H1 (cell line): ENCODE measurements around the gene ULK3. TPM values are rescaled to one million over a fixed set of nuclear protein-coding genes. Genes with fewer than 3 reads are reported as not detected.

Source experiments
- CTCF ChIA-PET: fragments of 300-600 bp; sonication (Branson Sonifier 250); formaldehyde crosslinking; loops from one replicate; lab custom pipeline; 2021; ENCODE audit not compliant: partially characterized antibody; lab: Charles Lee
- POLR2A ChIA-PET: fragments of 300-600 bp; sonication (Branson Sonifier 250); formaldehyde crosslinking; loops from one replicate; lab custom pipeline; 2021; ENCODE audit warnings: inconsistent platforms; ENCODE audit not compliant: partially characterized antibody; lab: Charles Lee
- DNase-seq, 2 experiments: peaks; one replicate each; pipeline versions ENCODE4 v3.0.0 to v3.0.0-alpha.2; 2010 to 2022; ENCODE audit warnings: low spot score in 2 of 2, low read depth in 1 of 2, mixed read lengths in 1 of 2
- FAIRE-seq: peaks from 2 replicates; lab custom pipeline; 2011; peaks lifted over from hg19 to GRCh38; lab: Jason Lieb, UNC
- H2AFZ ChIP-seq: 2 replicates; pipeline ENCODE4 v1.8.1; 2012; ENCODE audit warnings: low read length, inconsistent platforms
- H2AK5ac ChIP-seq: 2 replicates; pipeline ENCODE4 v1.6.1; 2013; ENCODE audit warnings: low read depth, low read length
- H2BK120ac ChIP-seq: replicated peaks from 2 replicates; pipeline ENCODE3; 2013; ENCODE audit warnings: low read depth, low read length, inconsistent platforms
- H2BK12ac ChIP-seq: 2 replicates; pipeline ENCODE4 v1.6.1; 2013; ENCODE audit warnings: low read depth, low read length
- H2BK15ac ChIP-seq: 2 replicates; pipeline ENCODE4 v1.6.1; 2013; ENCODE audit warnings: low read length
- H2BK20ac ChIP-seq: 2 replicates; pipeline ENCODE4 v1.6.1; 2013; ENCODE audit warnings: low read length
- H2BK5ac ChIP-seq: 2 replicates; pipeline ENCODE4 v1.6.1; 2013; ENCODE audit warnings: low read depth, low read length
- H3K14ac ChIP-seq: 2 replicates; pipeline ENCODE4 v1.6.1; 2013; ENCODE audit warnings: inconsistent platforms; ENCODE audit not compliant: insufficient read length
- H3K18ac ChIP-seq: 2 replicates; pipeline ENCODE4 v1.6.1; 2013; ENCODE audit warnings: low read length; ENCODE audit errors: extremely low read depth
- H3K23ac ChIP-seq: 2 replicates; pipeline ENCODE4 v1.6.1; 2013; ENCODE audit warnings: inconsistent platforms; ENCODE audit not compliant: insufficient read length
- H3K23me2 ChIP-seq: 2 replicates; pipeline ENCODE4 v1.6.1; 2013; ENCODE audit warnings: low read depth, low read length
- H3K27ac ChIP-seq: 2 replicates; pipeline ENCODE4 v1.6.1; 2011; ENCODE audit warnings: low read depth, low read length, inconsistent platforms
- H3K27me3 ChIP-seq, 4 experiments: replicated peaks in 1 of 4; 1 replicate in 1 of 4; 2 replicates in 3 of 4; pipeline versions ENCODE4 v1.6.1 to v1.8.1; 2011 to 2013; ENCODE audit warnings: low read length in 3 of 4, mild to moderate bottlenecking in 3 of 4, inconsistent platforms in 2 of 4, mixed read lengths in 2 of 4, moderate library complexity in 1 of 4; ENCODE audit not compliant: control insufficient read depth in 3 of 4, insufficient read depth in 3 of 4; ENCODE audit errors: extremely low read depth in 1 of 4
- H3K36me3 ChIP-seq, 4 experiments: 2 replicates each; pipeline versions ENCODE4 v1.6.1 to v1.8.1; 2011 to 2013; ENCODE audit warnings: mild to moderate bottlenecking in 4 of 4, low read length in 3 of 4, moderate library complexity in 2 of 4, control low read depth in 1 of 4, inconsistent platforms in 1 of 4; ENCODE audit not compliant: insufficient read depth in 4 of 4, control insufficient read depth in 2 of 4
- H3K4ac ChIP-seq: replicated peaks from 2 replicates; pipeline ENCODE3; 2013; ENCODE audit warnings: low read length, low read depth, mixed read lengths, inconsistent platforms; ENCODE audit not compliant: insufficient read length
- H3K4me1 ChIP-seq, 4 experiments: replicated peaks in 1 of 4; 1 replicate in 1 of 4; 2 replicates in 3 of 4; pipeline versions ENCODE4 v1.6.1 to v1.8.1; 2011 to 2013; ENCODE audit warnings: low read length in 3 of 4, inconsistent platforms in 2 of 4, mixed read lengths in 1 of 4; ENCODE audit not compliant: insufficient read depth in 4 of 4, control insufficient read depth in 3 of 4
- H3K4me2 ChIP-seq, 2 experiments: 2 replicates each; pipeline versions ENCODE4 v1.6.1 to v1.8.1; 2011 to 2013; ENCODE audit warnings: low read depth in 2 of 2, low read length in 2 of 2, control low read depth in 1 of 2, inconsistent platforms in 1 of 2, mild to moderate bottlenecking in 1 of 2; ENCODE audit not compliant: insufficient read depth in 1 of 2
- H3K4me3 ChIP-seq, 4 experiments: fragments of 200-600, 300-600 bp in 1 of 4; sonication (generic), shearing (Covaris generic), sonication (Bioruptor Twin) in 1 of 4; 2 replicates each; pipeline versions ENCODE4 v1.5.1 to v1.8.1; 2011 to 2016; ENCODE audit warnings: low read length in 4 of 4, low read depth in 3 of 4, control low read depth in 2 of 4, inconsistent platforms in 2 of 4, mild to moderate bottlenecking in 2 of 4, mixed read lengths in 1 of 4, moderate library complexity in 1 of 4; ENCODE audit not compliant: insufficient read depth in 2 of 4; ENCODE audit errors: extremely low read depth in 1 of 4
- H3K56ac ChIP-seq: replicated peaks from 2 replicates; pipeline ENCODE3; 2013; ENCODE audit warnings: low read depth, mild to moderate bottlenecking, mixed read lengths, low read length, inconsistent platforms; ENCODE audit not compliant: insufficient read length
- H3K79me1 ChIP-seq: 2 replicates; pipeline ENCODE4 v1.6.1; 2013; ENCODE audit warnings: low read depth, low read length, control low read depth
- H3K79me2 ChIP-seq, 2 experiments: 2 replicates each; pipeline versions ENCODE4 v1.6.1 to v1.8.1; 2012 to 2013; ENCODE audit warnings: low read length in 2 of 2, mild to moderate bottlenecking in 2 of 2, inconsistent platforms in 1 of 2; ENCODE audit not compliant: insufficient read depth in 2 of 2, control insufficient read depth in 1 of 2
- H3K9ac ChIP-seq, 4 experiments: replicated peaks in 1 of 4; 1 replicate in 1 of 4; 2 replicates in 3 of 4; pipeline versions ENCODE4 v1.6.1 to v1.8.1; 2011 to 2013; ENCODE audit warnings: low read depth in 3 of 4, low read length in 3 of 4, control low read depth in 2 of 4, mild to moderate bottlenecking in 2 of 4, moderate library complexity in 2 of 4, inconsistent platforms in 1 of 4; ENCODE audit errors: extremely low read depth in 1 of 4
- H3K9me3 ChIP-seq, 2 experiments: 2 replicates each; pipeline versions ENCODE4 v1.6.1 to v1.8.1; 2012 to 2013; ENCODE audit warnings: mild to moderate bottlenecking in 2 of 2, moderate library complexity in 2 of 2, control low read depth in 1 of 2, inconsistent platforms in 1 of 2, low read depth in 1 of 2, low read length in 1 of 2, mixed read lengths in 1 of 2; ENCODE audit not compliant: insufficient read depth in 2 of 2
- H4K20me1 ChIP-seq, 2 experiments: replicated peaks in 1 of 2; 2 replicates each; pipeline versions ENCODE3 to v1.8.1; 2011 to 2013; ENCODE audit warnings: inconsistent platforms in 2 of 2, low read length in 2 of 2, mild to moderate bottlenecking in 1 of 2; ENCODE audit not compliant: insufficient read depth in 2 of 2, control insufficient read depth in 1 of 2
- H4K5ac ChIP-seq: 2 replicates; pipeline ENCODE4 v1.6.1; 2013; ENCODE audit warnings: low read length, low read depth, mixed read lengths, inconsistent platforms; ENCODE audit not compliant: insufficient read length
- H4K8ac ChIP-seq: 2 replicates; pipeline ENCODE4 v1.8.0; 2013; ENCODE audit warnings: mild to moderate bottlenecking, moderate library complexity, low read length, inconsistent platforms; ENCODE audit not compliant: insufficient read depth; ENCODE audit errors: extremely low read depth
- H4K91ac ChIP-seq: replicated peaks from 2 replicates; pipeline ENCODE3; 2013; ENCODE audit warnings: low read length, mixed read lengths, inconsistent platforms; ENCODE audit not compliant: insufficient read length
- BCL11A ChIP-seq, 2 experiments: IDR thresholded peaks; one replicate each; pipeline ENCODE4 v1.6.1; 2011; ENCODE audit warnings: low read depth in 2 of 2, low read length in 2 of 2, mild to moderate bottlenecking in 2 of 2
- CEBPB ChIP-seq: IDR thresholded peaks from 2 replicates; pipeline ENCODE4 v1.6.1; 2012; ENCODE audit warnings: low read depth, low read length
- CTCF ChIP-seq, 3 experiments: IDR thresholded peaks; 1 replicate in 2 of 3; 2 replicates in 1 of 3; pipeline versions ENCODE4 v1.5.1 to v1.6.1; 2011; ENCODE audit warnings: low read length in 3 of 3, mild to moderate bottlenecking in 3 of 3, inconsistent platforms in 2 of 3, low read depth in 1 of 3, moderate library complexity in 1 of 3; ENCODE audit not compliant: insufficient read depth in 1 of 3; ENCODE audit errors: control extremely low read depth in 1 of 3
- JUND ChIP-seq: IDR thresholded peaks from 2 replicates; pipeline ENCODE4 v1.6.1; 2011; ENCODE audit warnings: mild to moderate bottlenecking, improper control_type of control experiment, low read length
- MAX ChIP-seq: IDR thresholded peaks from 2 replicates; pipeline ENCODE4 v1.6.1; 2012; ENCODE audit warnings: inconsistent platforms
- TAF7 ChIP-seq: optimal IDR thresholded peaks from 2 replicates; pipeline ENCODE3; 2011; ENCODE audit warnings: low read depth, mild to moderate bottlenecking, inconsistent platforms, low read length, moderate library complexity, borderline replicate concordance
- YY1 ChIP-seq: IDR thresholded peaks from 2 replicates; pipeline ENCODE4 v1.6.1; 2011; ENCODE audit warnings: low read depth, mild to moderate bottlenecking, low read length
- WGBS, 2 experiments: shearing (Covaris generic) in 1 of 2; methylation state at CpG; one replicate each; pipeline versions ENCODE4 v1.1.6 to v1.1.7; 2013 to 2015; ENCODE audit warnings: low lambda C conversion rate in 2 of 2, mixed read lengths in 2 of 2, inconsistent platforms in 1 of 2, low coverage in 1 of 2, missing lambda C conversion rate in 1 of 2; ENCODE audit not compliant: insufficient replicate concordance in 2 of 2, insufficient coverage in 1 of 2, insufficient read length in 1 of 2; ENCODE audit errors: extremely low coverage in 1 of 2, missing lambda C conversion rate in 1 of 2; 5-methylcytosine and 5-hydroxymethylcytosine counted together
- polyA plus RNA-seq, 7 experiments: library from polyadenylated mRNA; depleted of rRNA in 3 of 7; stranded (reverse) in 5 of 7; unstranded in 2 of 7; fragments of >200 nt in 5 of 7; fragments of 200-250 nt in 2 of 7; gene quantifications; 1 replicate in 5 of 7; 2 replicates in 1 of 7; 4 replicates in 1 of 7; pipeline versions ENCODE4 v1.2.1 to v1.2.3, GENCODE V29; 2011 to 2013; ENCODE audit warnings: missing spikeins in 2 of 7, mixed read lengths in 2 of 7
- total RNA-seq: library from RNA; stranded (reverse); fragmentation: NEBNext Ultra II Directional; extraction: Animal tissue kit (Norgen Biotek cat#: 25700); gene quantifications from 2 replicates; pipeline ENCODE4 v1.2.1, GENCODE V29; 2021

The ULK3 gene
- total and polyA plus RNA-seq, 2 of the 8 experiments (the other 6 are each of a cell fraction or from before 2014, with no cell fraction given) = 27.1 to 34.4 TPM

GRCh38 chr15:74891469-74891868 is 48.5 kb upstream of the ULK3 start:
- no peak overlapping the region for H2BK15ac ChIP-seq
- H3K4me1 ChIP-seq = peaks cover 0 to 4% (median 2%) of the 10 kb centered on the region in 4 experiments; a peak in 4 of 7 replicates
- no peak overlapping the region for H4K91ac ChIP-seq
- peaks cover 5 to 18% (median 15%) of the 10 kb centered on the region in 4 experiments; a peak in 6 of 8 replicates for H3K36me3 ChIP-seq
- H3K4me3 ChIP-seq = no peak overlapping the region
- no peaks in the 10 kb centered on the region for H3K9me3 ChIP-seq
- H3K27ac ChIP-seq = no peak overlapping the region
- no peak overlapping the region for H2BK12ac ChIP-seq
- ChIA-PET POLR2A (interaction anchor here (0.7 to 7.0 kb wide), 3 partner anchors 11 to 48 kb away, joined by 3 to 116 read pairs (median 5); partner anchors contain the start of genes FAM219B and ULK3), CTCF (interaction anchor here (0.7 to 6.2 kb wide), 5 partner anchors 7 to 56 kb away, joined by 3 to 54 read pairs (median 3); no protein-coding TSS in a partner anchor)
- no peak overlapping the region for H3K56ac ChIP-seq
- no peaks in the 10 kb centered on the region for H3K27me3 ChIP-seq
- H2AK5ac ChIP-seq = no peak overlapping the region
- no peak overlapping the region for H4K5ac ChIP-seq
- no peak for DNase-seq
- no peak overlapping the region for H3K4ac ChIP-seq
- H2BK120ac ChIP-seq = no peak overlapping the region
- no peak overlapping the region for H3K18ac ChIP-seq
- no peak overlapping the region for H3K14ac ChIP-seq
- no peaks in the 10 kb centered on the region for H3K79me1 ChIP-seq
- H3K23ac ChIP-seq = no peak overlapping the region
- no peaks in the 10 kb centered on the region for H4K20me1 ChIP-seq
- H2AFZ ChIP-seq = no peak overlapping the region
- H3K79me2 ChIP-seq = no peaks in the 10 kb centered on the region
- H2BK20ac ChIP-seq = no peak overlapping the region
- H3K23me2 ChIP-seq = peaks cover 9% of the 10 kb centered on the region
- no peak for FAIRE-seq
- no peak overlapping the region; a peak in 1 of 4 replicates for H3K4me2 ChIP-seq
- H3K9ac ChIP-seq = no peak overlapping the region
- no peak overlapping the region for H4K8ac ChIP-seq
- WGBS, 2 experiments = 93% methylated on average over 3 of the region's 3 CpGs; no CpG with 5 or more reads in 1 of the 2 experiments
- H2BK5ac ChIP-seq = no peak overlapping the region
- TF ChIP-seq CTCF (IDR thresholded peaks at IDR 0.05; ENCODE audit: control extremely low read depth in 1 of 3, insufficient read depth in 1 of 3, low read depth in 1 of 3, low read length in 3 of 3) = no peak
- TF ChIP-seq MAX = no peak
- no peak for TF ChIP-seq TAF7
- TF ChIP-seq JUND = no peak
- no peak for TF ChIP-seq BCL11A (IDR thresholded peaks at IDR 0.05; ENCODE audit: low read depth in 2 of 2, low read length in 2 of 2)
- no peak for TF ChIP-seq YY1
- TF ChIP-seq CEBPB = no peak
